Measurements from ENCODE around the gene CHST5. TPM values are rescaled to one million over a fixed set of nuclear protein-coding genes. Genes with fewer than 3 reads are reported as not detected.

The CHST5 gene
- total and polyA plus RNA-seq, 2 experiments from 2014 or later = not detected

- no peak for ATAC-seq
- no peak overlapping the region for H3K4me2 ChIP-seq
- TF ChIP-seq POLR2AphosphoS5 (IDR thresholded peaks at IDR 0.05; ENCODE audit: low read depth) = no peak
- TF ChIP-seq, protein P1, sequence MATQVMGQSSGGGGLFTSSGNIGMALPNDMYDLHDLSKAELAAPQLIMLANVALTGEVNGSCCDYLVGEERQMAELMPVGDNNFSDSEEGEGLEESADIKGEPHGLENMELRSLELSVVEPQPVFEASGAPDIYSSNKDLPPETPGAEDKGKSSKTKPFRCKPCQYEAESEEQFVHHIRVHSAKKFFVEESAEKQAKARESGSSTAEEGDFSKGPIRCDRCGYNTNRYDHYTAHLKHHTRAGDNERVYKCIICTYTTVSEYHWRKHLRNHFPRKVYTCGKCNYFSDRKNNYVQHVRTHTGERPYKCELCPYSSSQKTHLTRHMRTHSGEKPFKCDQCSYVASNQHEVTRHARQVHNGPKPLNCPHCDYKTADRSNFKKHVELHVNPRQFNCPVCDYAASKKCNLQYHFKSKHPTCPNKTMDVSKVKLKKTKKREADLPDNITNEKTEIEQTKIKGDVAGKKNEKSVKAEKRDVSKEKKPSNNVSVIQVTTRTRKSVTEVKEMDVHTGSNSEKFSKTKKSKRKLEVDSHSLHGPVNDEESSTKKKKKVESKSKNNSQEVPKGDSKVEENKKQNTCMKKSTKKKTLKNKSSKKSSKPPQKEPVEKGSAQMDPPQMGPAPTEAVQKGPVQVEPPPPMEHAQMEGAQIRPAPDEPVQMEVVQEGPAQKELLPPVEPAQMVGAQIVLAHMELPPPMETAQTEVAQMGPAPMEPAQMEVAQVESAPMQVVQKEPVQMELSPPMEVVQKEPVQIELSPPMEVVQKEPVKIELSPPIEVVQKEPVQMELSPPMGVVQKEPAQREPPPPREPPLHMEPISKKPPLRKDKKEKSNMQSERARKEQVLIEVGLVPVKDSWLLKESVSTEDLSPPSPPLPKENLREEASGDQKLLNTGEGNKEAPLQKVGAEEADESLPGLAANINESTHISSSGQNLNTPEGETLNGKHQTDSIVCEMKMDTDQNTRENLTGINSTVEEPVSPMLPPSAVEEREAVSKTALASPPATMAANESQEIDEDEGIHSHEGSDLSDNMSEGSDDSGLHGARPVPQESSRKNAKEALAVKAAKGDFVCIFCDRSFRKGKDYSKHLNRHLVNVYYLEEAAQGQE (IDR thresholded peaks at IDR 0.05; ENCODE audit: unreplicated experiment) = no peak
- TF ChIP-seq ZNF331 (CRISPR knock-in tag; IDR thresholded peaks at IDR 0.05; ENCODE audit: low read depth) = no peak
Observed at GRCh38 chr16:75482434-75483205, 53.3 kb downstream of the CHST5 start.

DNA sequence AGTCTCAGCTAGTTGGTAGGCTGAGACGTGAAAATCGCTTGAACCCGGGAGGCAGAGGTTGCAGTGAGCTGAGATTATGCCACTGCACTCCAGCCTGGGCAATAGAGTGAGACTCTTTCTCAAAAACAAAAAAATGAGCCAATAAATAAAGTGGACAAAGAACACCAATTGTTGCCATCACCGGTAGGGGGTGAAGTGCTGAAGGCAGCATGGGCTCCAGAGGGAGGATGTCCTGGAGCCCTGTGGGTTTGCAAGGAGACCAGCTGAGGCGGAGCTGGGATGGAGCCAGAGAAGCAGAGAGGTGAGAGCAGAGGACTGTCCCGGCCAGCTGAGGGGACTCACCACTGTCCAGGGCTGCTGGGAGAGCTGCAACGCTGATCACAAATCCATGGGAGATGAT, 54.4 kb downstream of the CHST5 start:
- Histone ChIP-seq H4K20me1 (replicated peaks; ENCODE audit: insufficient read depth) (no peaks in the 10 kb centered on the region; the same call in 1 of the 2 replicates), H2AFZ (no peak overlapping the region), H3K4me1 (ENCODE audit: insufficient read depth) (no peaks in the 10 kb centered on the region), H3F3A (replicated peaks; ENCODE audit: low read depth) (no peaks in the 10 kb centered on the region), H3K27ac (ENCODE audit: low read depth) (no peak overlapping the region), H3K79me2 (replicated peaks; ENCODE audit: insufficient read depth) (no peaks in the 10 kb centered on the region), H3K4me3 (no peak overlapping the region), H3K4me2 (no peak overlapping the region), H3K36me3 (ENCODE audit: insufficient read depth) (no peaks in the 10 kb centered on the region), H3K27me3 (ENCODE audit: insufficient read depth) (no peaks in the 10 kb centered on the region), H3K9me2 (ENCODE audit: insufficient read depth) (no peaks in the 10 kb centered on the region)
- DNase-seq (ENCODE audit: low spot score) (no peak), ATAC-seq (no peak)
- Mint-ChIP-seq H3K27ac (no peak overlapping the region), H3K36me3 (ENCODE audit: low read depth) (peaks cover 25% of the 10 kb centered on the region), H3K4me3 (no peak overlapping the region), H3K27me3 (ENCODE audit: insufficient read depth, low read depth, poor library complexity) (peaks cover 13% of the 10 kb centered on the region), H3K4me1 (no peaks in the 10 kb centered on the region; the same call in 2 of the 3 replicates), H3K9me3 (no peaks in the 10 kb centered on the region; the same call in 2 of the 3 replicates)
- TF ChIP-seq EZH2phosphoT487 (IDR thresholded peaks at IDR 0.05; ENCODE audit: unreplicated experiment) = no peak
- TF ChIP-seq CREB1 (CRISPR knock-in tag; IDR thresholded peaks at IDR 0.05; ENCODE audit: low read depth) = no peak
- TF ChIP-seq CTCF (conservative IDR thresholded peaks at IDR 0.05; ENCODE audit: low read depth in 2 of 2) = peak in 1 of 2 experiments; percentile 29; a peak in 1 of 4 replicates
- TF ChIP-seq, protein P1 (IDR thresholded peaks at IDR 0.05; ENCODE audit: unreplicated experiment) = no peak

More at GRCh38 chr16:75482434-75483205, 53.3 kb downstream of the CHST5 start:
- H3K36me3 Mint-ChIP-seq (ENCODE audit: low read depth) = peaks cover 26% of the 10 kb centered on the region
- no peaks in the 10 kb centered on the region; the same call in 2 of the 3 replicates for H3K9me3 Mint-ChIP-seq
- Histone ChIP-seq H4K20me1 (replicated peaks; ENCODE audit: insufficient read depth) (no peaks in the 10 kb centered on the region; the same call in 1 of the 2 replicates), H3K4me1 (ENCODE audit: insufficient read depth) (no peaks in the 10 kb centered on the region), H3K36me3 (ENCODE audit: insufficient read depth) (no peaks in the 10 kb centered on the region), H3K27me3 (ENCODE audit: insufficient read depth) (no peaks in the 10 kb centered on the region), H3K9me2 (ENCODE audit: insufficient read depth) (no peaks in the 10 kb centered on the region), H3K79me2 (replicated peaks; ENCODE audit: insufficient read depth) (no peaks in the 10 kb centered on the region), H3K4me3 (no peak overlapping the region), H2AFZ (no peak overlapping the region), H3K27ac (ENCODE audit: low read depth) (no peak overlapping the region), H3F3A (replicated peaks; ENCODE audit: low read depth) (no peaks in the 10 kb centered on the region)
- H3K4me1 Mint-ChIP-seq = no peaks in the 10 kb centered on the region; the same call in 2 of the 3 replicates
- no peak for DNase-seq (ENCODE audit: low spot score)
- no peak overlapping the region for H3K27ac Mint-ChIP-seq
- H3K27me3 Mint-ChIP-seq (ENCODE audit: insufficient read depth, low read depth, poor library complexity) = peaks cover 10% of the 10 kb centered on the region
- no peak overlapping the region for H3K4me3 Mint-ChIP-seq

Data from GM23338 (cell line).